HEK293 (cell line): ENCODE measurements around the gene GPR85.
"Not testable (repeated sequence)": the region's sequence is repeated elsewhere in the genome, so short reads cannot be mapped to it uniquely, and the experiment has no call there.

Experiments
- CTCF ChIA-PET: fragments of 350-600 bp; formaldehyde crosslinking; extraction: SDS; loops from one replicate; lab custom pipeline; 2021; ENCODE audit warnings: antibody characterized with exemption; lab: Yijun Ruan, JAX
- POLR2A ChIA-PET: fragments of 300-600 bp; formaldehyde crosslinking; extraction: SDS; loops from one replicate; lab custom pipeline; 2020; ENCODE audit warnings: antibody characterized with exemption, inconsistent platforms; lab: Yijun Ruan, JAX
- H3K27ac ChIP-seq: fragments of 200-500 bp; sonication (Bioruptor generic); 2 replicates; pipeline ENCODE4 v1.5.1; 2014; ENCODE audit warnings: low read depth, low read length, control low read depth, inconsistent platforms; ENCODE audit errors: extremely low read depth
- H3K36me3 ChIP-seq, 2 experiments: fragments of 200-500 bp in 1 of 2; sonication (Bioruptor generic) in 1 of 2; 1 replicate in 1 of 2; 2 replicates in 1 of 2; pipeline ENCODE4 v1.5.1; 2014 to 2017; ENCODE audit warnings: inconsistent platforms in 2 of 2, low read length in 2 of 2; ENCODE audit not compliant: control insufficient read depth in 2 of 2, insufficient read depth in 1 of 2
- H3K4me1 ChIP-seq: fragments of 200-500 bp; sonication (Bioruptor generic); 2 replicates; pipeline ENCODE4 v1.5.1; 2014; ENCODE audit warnings: mild to moderate bottlenecking, low read length, inconsistent platforms; ENCODE audit not compliant: control insufficient read depth, insufficient read depth
- H3K4me3 ChIP-seq: 2 replicates; pipeline ENCODE4 v1.5.1; 2011; ENCODE audit warnings: low read depth, mild to moderate bottlenecking, control low read depth, low read length, moderate library complexity
- H3K9me3 ChIP-seq: fragments of 200-500 bp; sonication (Bioruptor generic); 2 replicates; pipeline ENCODE4 v1.5.1; 2014; ENCODE audit warnings: low read depth, low read length, inconsistent platforms; ENCODE audit not compliant: control insufficient read depth, insufficient read depth
- CTCF ChIP-seq: fragments of 450-650 bp; formaldehyde crosslinking; IDR thresholded peaks from 2 replicates; pipeline ENCODE4 v1.5.1; 2016; ENCODE audit warnings: missing biosample characterization, missing genetic modification characterization
- IKZF3 ChIP-seq: fragments of 450-650 bp; IDR thresholded peaks from 2 replicates; pipeline ENCODE4 v1.5.0; 2018; ENCODE audit warnings: missing biosample characterization, mild to moderate bottlenecking, missing genetic modification characterization, moderate library complexity
- KLF10 ChIP-seq: fragments of 450-650 bp; IDR thresholded peaks from 2 replicates; pipeline ENCODE4 v1.5.1; 2018; ENCODE audit warnings: missing biosample characterization, mild to moderate bottlenecking, missing genetic modification characterization
- OSR2 ChIP-seq: fragments of 450-650 bp; formaldehyde crosslinking; IDR thresholded peaks from 2 replicates; pipeline ENCODE4 v1.5.1; 2016; ENCODE audit warnings: missing biosample characterization, missing genetic modification characterization
- SALL2 ChIP-seq: fragments of 450-650 bp; formaldehyde crosslinking; IDR thresholded peaks from 2 replicates; pipeline ENCODE4 v1.5.0; 2017; ENCODE audit warnings: missing biosample characterization, mild to moderate bottlenecking, missing genetic modification characterization, borderline replicate concordance
- SCRT1 ChIP-seq: fragments of 450-650 bp; formaldehyde crosslinking; IDR thresholded peaks from 2 replicates; pipeline ENCODE4 v1.5.1; 2016; ENCODE audit warnings: missing biosample characterization, missing genetic modification characterization, borderline replicate concordance
- SP2 ChIP-seq: fragments of 450-650 bp; formaldehyde crosslinking; IDR thresholded peaks from 2 replicates; pipeline ENCODE4 v1.5.1; 2016; ENCODE audit warnings: missing biosample characterization, missing genetic modification characterization
- TCF7L2 ChIP-seq: IDR thresholded peaks from 2 replicates; pipeline ENCODE4 v1.6.1; 2011; ENCODE audit warnings: low read depth, mild to moderate bottlenecking, inconsistent platforms, low read length, moderate library complexity, borderline replicate concordance
- ZIC2 ChIP-seq: fragments of 450-650 bp; formaldehyde crosslinking; IDR thresholded peaks from 2 replicates; pipeline ENCODE4 v1.5.1; 2016; ENCODE audit warnings: missing biosample characterization, missing genetic modification characterization
- ZNF146 ChIP-seq: fragments of 450-650 bp; formaldehyde crosslinking; IDR thresholded peaks from 2 replicates; pipeline ENCODE4 v1.5.1; 2016; ENCODE audit warnings: missing biosample characterization, missing genetic modification characterization
- ZNF302 ChIP-seq: fragments of 450-650 bp; formaldehyde crosslinking; IDR thresholded peaks from 2 replicates; pipeline ENCODE4 v1.5.1; 2016; ENCODE audit warnings: missing biosample characterization, missing genetic modification characterization, low read depth
- ZNF335 ChIP-seq: fragments of 450-650 bp; formaldehyde crosslinking; conservative IDR thresholded peaks from 2 replicates; pipeline ENCODE4 v1.5.1; 2016; ENCODE audit warnings: missing biosample characterization, missing genetic modification characterization
- ZNF398 ChIP-seq: fragments of 450-650 bp; formaldehyde crosslinking; IDR thresholded peaks from 2 replicates; pipeline ENCODE4 v1.5.1; 2017; ENCODE audit warnings: missing biosample characterization, missing genetic modification characterization
- ZNF473 ChIP-seq: fragments of 450-650 bp; formaldehyde crosslinking; IDR thresholded peaks from 2 replicates; pipeline ENCODE4 v1.5.1; 2017; ENCODE audit warnings: missing biosample characterization, missing genetic modification characterization
- ZNF624 ChIP-seq: fragments of 450-650 bp; formaldehyde crosslinking; IDR thresholded peaks from 2 replicates; pipeline ENCODE4 v1.5.1; 2017; ENCODE audit warnings: missing biosample characterization, missing genetic modification characterization
- ZNF707 ChIP-seq: fragments of 450-650 bp; formaldehyde crosslinking; IDR thresholded peaks from 2 replicates; pipeline ENCODE4 v1.5.1; 2016; ENCODE audit warnings: missing biosample characterization, missing genetic modification characterization
- ZNF76 ChIP-seq: fragments of 450-650 bp; formaldehyde crosslinking; IDR thresholded peaks from 2 replicates; pipeline ENCODE4; 2016; ENCODE audit warnings: low read depth, missing biosample characterization, missing genetic modification characterization, borderline replicate concordance
- ZNF837 ChIP-seq: fragments of 450-650 bp; formaldehyde crosslinking; IDR thresholded peaks from 2 replicates; pipeline ENCODE4 v1.5.1; 2016; ENCODE audit warnings: missing biosample characterization, missing genetic modification characterization
- TF ChIP-seq, protein P1 (sequence below): fragments of 450-650 bp; formaldehyde crosslinking; IDR thresholded peaks from 2 replicates; pipeline ENCODE4 v1.5.1; 2017; ENCODE audit warnings: missing biosample characterization, missing genetic modification characterization
- TF ChIP-seq, protein P2 (sequence below): fragments of 450-650 bp; formaldehyde crosslinking; IDR thresholded peaks from 2 replicates; pipeline ENCODE4 v1.5.1; 2016; ENCODE audit warnings: missing biosample characterization, missing genetic modification characterization
- TF ChIP-seq, protein P3 (sequence below): fragments of 450-650 bp; IDR thresholded peaks from 2 replicates; pipeline ENCODE4 v1.5.1; 2018; ENCODE audit warnings: missing biosample characterization, missing genetic modification characterization

The GPR85 gene

GRCh38 chr7:113117374-113117774 lies 30.7 kb upstream of the GPR85 start:
- ChIA-PET CTCF (interaction anchor here (0.6 kb wide), 1 partner anchor 18 kb away, joined by 4 read pairs; no protein-coding TSS in a partner anchor), POLR2A (interaction anchor here (0.6 to 0.7 kb wide), 3 partner anchors 50 to 187 kb away, joined by 3 to 6 read pairs (median 5); no protein-coding TSS in a partner anchor)
- not testable (repeated sequence) for H3K27ac ChIP-seq, H3K4me1 ChIP-seq, H3K9me3 ChIP-seq
- Histone ChIP-seq H3K4me3 (peak overlapping the region; percentile 61), H3K36me3 (peaks cover 0 to 18% of the 10 kb centered on the region in 2 experiments; a peak in 1 of 3 replicates)
- 0 out of 2 replicates have a peak, but pooled peaks have one; percentile 6 for TF ChIP-seq ZNF335
- TF ChIP-seq, protein P1, sequence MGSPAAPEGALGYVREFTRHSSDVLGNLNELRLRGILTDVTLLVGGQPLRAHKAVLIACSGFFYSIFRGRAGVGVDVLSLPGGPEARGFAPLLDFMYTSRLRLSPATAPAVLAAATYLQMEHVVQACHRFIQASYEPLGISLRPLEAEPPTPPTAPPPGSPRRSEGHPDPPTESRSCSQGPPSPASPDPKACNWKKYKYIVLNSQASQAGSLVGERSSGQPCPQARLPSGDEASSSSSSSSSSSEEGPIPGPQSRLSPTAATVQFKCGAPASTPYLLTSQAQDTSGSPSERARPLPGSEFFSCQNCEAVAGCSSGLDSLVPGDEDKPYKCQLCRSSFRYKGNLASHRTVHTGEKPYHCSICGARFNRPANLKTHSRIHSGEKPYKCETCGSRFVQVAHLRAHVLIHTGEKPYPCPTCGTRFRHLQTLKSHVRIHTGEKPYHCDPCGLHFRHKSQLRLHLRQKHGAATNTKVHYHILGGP (tag by site-specific recombination): peak; percentile 53; the same call in 1 of the 2 replicates

DNA sequence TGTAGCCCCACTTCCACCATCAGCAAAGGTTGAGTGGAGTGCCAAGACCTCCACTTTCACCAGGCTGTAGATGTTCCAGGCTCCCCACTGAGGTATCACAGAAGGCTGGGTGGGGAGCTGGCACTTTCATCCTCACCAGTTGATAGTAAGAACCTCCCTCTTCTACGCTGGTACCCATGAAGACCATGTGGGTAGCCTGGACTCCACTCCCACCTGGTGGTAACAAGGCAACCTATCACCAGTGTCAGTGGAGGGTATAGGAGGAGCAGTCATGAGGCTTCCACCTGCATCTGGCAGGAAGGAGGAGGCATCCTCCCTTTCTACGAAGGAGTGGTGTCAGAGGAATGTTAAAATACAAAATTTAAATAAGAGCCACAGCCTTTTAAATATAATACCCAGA lies 27.3 kb upstream of the GPR85 start:
- H3K36me3 ChIP-seq: peaks cover 0 to 18% of the 10 kb centered on the region in 2 experiments; a peak in 1 of 3 replicates
- H3K4me3 ChIP-seq: no peak overlapping the region
- H3K4me1 ChIP-seq: no peaks in the 10 kb centered on the region
- H3K27ac ChIP-seq: no peak overlapping the region
- POLR2A ChIA-PET: interaction anchor here (0.6 kb wide), 1 partner anchor 288 kb away, joined by 4 read pairs; no protein-coding TSS in a partner anchor
- no peak for TF ChIP-seq ZNF146
- TF ChIP-seq ZNF398: no peak
- peak; percentile 46 for TF ChIP-seq CTCF (tag by site-specific recombination)
- H3K9me3 ChIP-seq: no peaks in the 10 kb centered on the region
- CTCF ChIA-PET: no interaction called here

DNA sequence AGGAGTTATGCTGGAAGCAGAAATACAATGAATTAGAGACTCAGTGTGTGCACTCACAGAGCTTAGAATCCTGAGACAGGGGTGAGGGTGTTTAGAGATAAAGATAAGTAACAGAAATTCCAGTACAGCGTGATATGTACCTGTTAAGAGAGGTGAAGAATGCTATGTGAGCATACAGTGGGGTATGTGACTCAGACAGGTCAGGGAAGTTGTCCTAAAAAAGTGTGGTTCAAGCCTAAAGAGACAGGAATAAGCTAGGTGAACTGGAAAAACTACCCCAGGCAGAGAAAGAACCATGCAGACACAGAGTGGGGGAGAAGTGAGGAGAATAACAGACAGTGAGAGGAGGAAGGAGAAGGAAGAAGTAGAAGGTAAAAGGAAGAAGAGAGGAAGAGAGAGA lies 23.1 kb upstream of the GPR85 start:
- peaks cover 0 to 6% of the 10 kb centered on the region in 2 experiments; a peak in 1 of 3 replicates for H3K36me3 ChIP-seq
- no peak for TF ChIP-seq KLF10 (tag by site-specific recombination)
- no peak for TF ChIP-seq TCF7L2
- TF ChIP-seq OSR2 (tag by site-specific recombination): no peak
- TF ChIP-seq, protein P2, sequence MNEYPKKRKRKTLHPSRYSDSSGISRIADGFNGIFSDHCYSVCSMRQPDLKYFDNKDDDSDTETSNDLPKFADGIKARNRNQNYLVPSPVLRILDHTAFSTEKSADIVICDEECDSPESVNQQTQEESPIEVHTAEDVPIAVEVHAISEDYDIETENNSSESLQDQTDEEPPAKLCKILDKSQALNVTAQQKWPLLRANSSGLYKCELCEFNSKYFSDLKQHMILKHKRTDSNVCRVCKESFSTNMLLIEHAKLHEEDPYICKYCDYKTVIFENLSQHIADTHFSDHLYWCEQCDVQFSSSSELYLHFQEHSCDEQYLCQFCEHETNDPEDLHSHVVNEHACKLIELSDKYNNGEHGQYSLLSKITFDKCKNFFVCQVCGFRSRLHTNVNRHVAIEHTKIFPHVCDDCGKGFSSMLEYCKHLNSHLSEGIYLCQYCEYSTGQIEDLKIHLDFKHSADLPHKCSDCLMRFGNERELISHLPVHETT (tag by site-specific recombination): no peak
- TF ChIP-seq ZNF302 (tag by site-specific recombination): no peak
- no peak for TF ChIP-seq SALL2 (tag by site-specific recombination)
- TF ChIP-seq SP2 (tag by site-specific recombination): no peak
- TF ChIP-seq ZNF76: no peak
- no peak for TF ChIP-seq ZNF837 (tag by site-specific recombination)
- no peak for TF ChIP-seq SCRT1 (tag by site-specific recombination)
- TF ChIP-seq ZIC2 (tag by site-specific recombination): no peak
- TF ChIP-seq ZNF624 (tag by site-specific recombination): no peak
- TF ChIP-seq, protein P3, sequence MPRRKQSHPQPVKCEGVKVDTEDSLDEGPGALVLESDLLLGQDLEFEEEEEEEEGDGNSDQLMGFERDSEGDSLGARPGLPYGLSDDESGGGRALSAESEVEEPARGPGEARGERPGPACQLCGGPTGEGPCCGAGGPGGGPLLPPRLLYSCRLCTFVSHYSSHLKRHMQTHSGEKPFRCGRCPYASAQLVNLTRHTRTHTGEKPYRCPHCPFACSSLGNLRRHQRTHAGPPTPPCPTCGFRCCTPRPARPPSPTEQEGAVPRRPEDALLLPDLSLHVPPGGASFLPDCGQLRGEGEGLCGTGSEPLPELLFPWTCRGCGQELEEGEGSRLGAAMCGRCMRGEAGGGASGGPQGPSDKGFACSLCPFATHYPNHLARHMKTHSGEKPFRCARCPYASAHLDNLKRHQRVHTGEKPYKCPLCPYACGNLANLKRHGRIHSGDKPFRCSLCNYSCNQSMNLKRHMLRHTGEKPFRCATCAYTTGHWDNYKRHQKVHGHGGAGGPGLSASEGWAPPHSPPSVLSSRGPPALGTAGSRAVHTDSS (tag by site-specific recombination): no peak
- no peak for TF ChIP-seq IKZF3 (tag by site-specific recombination)
- no peak for TF ChIP-seq ZNF707 (tag by site-specific recombination)
- TF ChIP-seq ZNF473 (tag by site-specific recombination): no peak
- TF ChIP-seq, all 188 proteins: peak for 0
- POLR2A ChIA-PET: no interaction called here
- CTCF ChIA-PET: no interaction called here
- H3K9me3 ChIP-seq: no peaks in the 10 kb centered on the region
- no peaks in the 10 kb centered on the region for H3K4me1 ChIP-seq
- no peak overlapping the region for H3K27ac ChIP-seq
- no peak overlapping the region for H3K4me3 ChIP-seq
